Bronchial epithelial cell (primary cell): ENCODE data around the gene CLSTN2. TPM values are rescaled to one million over a fixed set of nuclear protein-coding genes. Genes with fewer than 3 reads are reported as not detected.

Experiments used
- DNase-seq: peaks from one replicate; pipeline ENCODE4 v3.0.0-alpha.2; 2010; ENCODE audit warnings: low read depth
- FAIRE-seq: peaks from 2 replicates; lab custom pipeline; 2011; peaks lifted over from hg19 to GRCh38; lab: Jason Lieb, UNC
- H3K27me3 ChIP-seq: 2 replicates; pipeline ENCODE4 v1.5.1; 2011; ENCODE audit warnings: low read length; ENCODE audit not compliant: control insufficient read depth, insufficient read depth
- H3K36me3 ChIP-seq: 2 replicates; pipeline ENCODE4 v1.5.1; 2011; ENCODE audit warnings: low read length; ENCODE audit not compliant: control insufficient read depth, insufficient read depth
- H3K4me3 ChIP-seq: 2 replicates; pipeline ENCODE4 v1.5.1; 2011; ENCODE audit warnings: mild to moderate bottlenecking, low read depth, low read length, control low read depth
- total RNA-seq: library from RNA; depleted of rRNA; stranded (reverse); fragments of >200 nt; gene quantifications from 2 replicates; pipeline ENCODE4 v1.2.1, GENCODE V29; 2014
- TF ChIP-seq, protein P1 (sequence below): IDR thresholded peaks from 2 replicates; pipeline ENCODE4 v1.5.1; 2011; ENCODE audit warnings: mild to moderate bottlenecking, moderate library complexity, low read length, control low read depth, inconsistent platforms; ENCODE audit not compliant: insufficient read depth, severe bottlenecking

CLSTN2 gene
- total RNA-seq, 1 donor from 2014 or later = 0.26 TPM

DNA sequence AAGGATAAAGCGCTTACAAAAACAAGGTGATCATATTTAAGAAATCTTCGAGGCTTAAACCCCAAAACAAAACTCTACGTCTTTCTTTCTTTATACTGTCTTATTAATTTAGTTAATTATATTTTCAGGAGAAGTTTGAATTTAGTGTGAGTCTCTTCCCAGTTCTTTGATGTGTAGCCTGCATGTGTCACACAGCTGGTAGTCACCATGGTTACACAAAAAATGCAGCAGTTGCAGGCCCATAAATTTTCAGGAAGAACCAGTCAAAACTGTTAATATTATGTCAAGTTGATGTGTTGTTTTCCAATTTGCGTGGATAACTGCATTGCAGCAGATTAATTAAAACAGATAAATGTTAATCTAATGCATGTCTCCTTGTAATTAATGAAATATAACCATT is 10.4 kb downstream of the CLSTN2 start:
- FAIRE-seq (no peak), DNase-seq (no peak)

DNA sequence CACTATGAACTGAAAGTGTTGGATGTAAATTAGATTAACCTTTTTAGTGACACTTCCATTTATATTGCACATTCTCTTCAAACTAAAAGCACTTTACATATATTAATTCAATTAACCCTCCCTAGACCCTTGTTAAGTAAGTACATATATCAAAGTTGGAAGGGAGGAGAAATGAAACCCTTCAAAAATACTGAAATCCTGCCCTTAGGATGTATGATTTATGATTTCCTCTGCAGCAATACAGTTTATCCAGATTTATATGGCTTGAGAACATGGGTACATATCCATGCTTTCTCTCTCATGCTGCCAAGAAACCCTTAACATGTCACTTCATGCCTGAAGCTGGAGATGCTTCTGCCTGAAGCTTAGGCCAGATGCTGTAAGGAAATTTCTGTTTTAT is 11.0 kb downstream of the CLSTN2 start:
- TF ChIP-seq, protein P1, sequence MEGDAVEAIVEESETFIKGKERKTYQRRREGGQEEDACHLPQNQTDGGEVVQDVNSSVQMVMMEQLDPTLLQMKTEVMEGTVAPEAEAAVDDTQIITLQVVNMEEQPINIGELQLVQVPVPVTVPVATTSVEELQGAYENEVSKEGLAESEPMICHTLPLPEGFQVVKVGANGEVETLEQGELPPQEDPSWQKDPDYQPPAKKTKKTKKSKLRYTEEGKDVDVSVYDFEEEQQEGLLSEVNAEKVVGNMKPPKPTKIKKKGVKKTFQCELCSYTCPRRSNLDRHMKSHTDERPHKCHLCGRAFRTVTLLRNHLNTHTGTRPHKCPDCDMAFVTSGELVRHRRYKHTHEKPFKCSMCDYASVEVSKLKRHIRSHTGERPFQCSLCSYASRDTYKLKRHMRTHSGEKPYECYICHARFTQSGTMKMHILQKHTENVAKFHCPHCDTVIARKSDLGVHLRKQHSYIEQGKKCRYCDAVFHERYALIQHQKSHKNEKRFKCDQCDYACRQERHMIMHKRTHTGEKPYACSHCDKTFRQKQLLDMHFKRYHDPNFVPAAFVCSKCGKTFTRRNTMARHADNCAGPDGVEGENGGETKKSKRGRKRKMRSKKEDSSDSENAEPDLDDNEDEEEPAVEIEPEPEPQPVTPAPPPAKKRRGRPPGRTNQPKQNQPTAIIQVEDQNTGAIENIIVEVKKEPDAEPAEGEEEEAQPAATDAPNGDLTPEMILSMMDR = no peak
- Histone ChIP-seq H3K36me3 (no peaks in the 10 kb centered on the region), H3K27me3 (peaks cover 2% of the 10 kb centered on the region), H3K4me3 (no peak overlapping the region)
- FAIRE-seq = no peak
- DNase-seq = no peak

More for the DNA sequence above, 10.4 kb downstream of the CLSTN2 start:
- Histone ChIP-seq H3K36me3 (no peaks in the 10 kb centered on the region), H3K4me3 (no peak overlapping the region), H3K27me3 (peaks cover 2% of the 10 kb centered on the region)
- TF ChIP-seq, protein P1 = no peak

DNA sequence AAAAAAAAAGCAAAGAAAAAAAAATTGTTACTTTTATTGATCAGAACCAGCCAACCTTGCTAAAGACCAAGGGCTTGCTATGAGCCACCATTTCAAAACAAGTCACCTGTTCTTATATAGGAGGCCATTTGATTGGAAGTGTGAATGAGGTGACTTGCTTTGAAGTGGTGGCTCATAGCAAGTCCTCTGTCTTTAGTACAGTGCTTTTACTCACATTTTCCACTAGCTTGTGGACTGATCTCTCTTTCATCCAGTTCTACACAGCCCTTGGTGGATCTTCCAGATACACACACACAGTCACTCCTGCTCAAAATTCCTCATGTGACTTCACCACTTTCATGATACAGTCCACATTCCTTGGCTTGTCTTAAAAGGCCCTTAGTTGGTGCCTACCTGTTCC is 13.5 kb downstream of the CLSTN2 start:
- TF ChIP-seq, protein P1 = no peak
- Histone ChIP-seq H3K4me3 (no peak overlapping the region), H3K36me3 (no peaks in the 10 kb centered on the region), H3K27me3 (peaks cover 2% of the 10 kb centered on the region)
- FAIRE-seq (no peak), DNase-seq (no peak)

DNA sequence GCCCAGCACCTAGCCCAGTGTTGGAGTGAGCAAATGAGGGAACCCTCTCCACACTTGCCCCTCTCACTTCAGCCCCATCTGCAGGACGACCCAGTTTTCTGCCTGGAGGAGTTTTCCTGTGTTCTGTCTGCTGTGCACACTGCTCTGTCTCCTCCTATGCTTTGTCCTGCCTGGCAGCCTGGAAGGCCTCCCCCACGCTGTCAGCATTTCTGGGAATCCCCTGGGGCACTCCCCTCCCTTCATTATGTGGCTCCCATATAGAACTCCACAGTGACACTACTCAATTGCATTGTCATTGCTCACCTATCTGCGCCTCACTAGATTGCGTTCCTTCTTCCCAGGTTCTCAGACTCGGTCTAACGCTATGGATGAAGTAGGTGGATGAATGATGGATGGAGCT is 13.9 kb downstream of the CLSTN2 start:
- Histone ChIP-seq H3K4me3 (no peak overlapping the region), H3K27me3 (peaks cover 2% of the 10 kb centered on the region), H3K36me3 (no peaks in the 10 kb centered on the region)
- TF ChIP-seq, protein P1 = no peak
- FAIRE-seq = no peak
- no peak for DNase-seq

DNA sequence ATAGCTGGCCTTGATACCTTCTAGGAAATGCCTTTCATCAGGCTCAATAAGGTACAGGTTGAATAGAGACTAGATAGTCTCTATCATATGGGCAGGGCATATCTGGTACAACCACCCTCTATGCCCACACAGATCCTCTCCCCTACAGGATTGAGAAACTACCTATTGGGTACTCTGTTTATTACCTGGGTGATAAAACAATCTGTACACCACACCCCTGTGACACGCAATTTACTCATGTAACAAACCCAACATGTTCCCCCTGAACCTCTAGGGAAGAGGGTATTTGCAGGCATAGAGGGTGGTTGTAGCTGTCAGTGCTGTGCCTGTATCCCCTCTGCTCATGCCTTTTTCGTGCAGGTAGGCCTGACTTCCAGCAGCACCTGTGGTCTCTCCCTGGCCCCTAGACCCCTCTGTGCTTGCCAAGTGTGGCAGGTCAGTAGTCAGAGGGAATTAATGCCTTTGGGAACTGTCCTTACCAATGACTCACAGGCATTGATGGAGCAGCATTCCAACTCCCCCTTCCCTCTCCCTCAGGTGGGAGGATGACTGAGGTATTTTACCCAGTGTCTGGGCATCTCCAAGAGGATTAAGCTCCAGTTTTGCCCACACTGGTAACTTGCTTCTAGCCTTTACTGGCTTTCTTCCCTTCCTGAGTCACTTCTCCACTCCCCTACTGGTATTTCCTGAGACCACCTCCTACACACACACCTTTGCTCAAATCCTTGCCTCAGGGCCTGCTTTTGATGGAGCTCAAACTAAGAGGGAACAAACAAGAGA is 18.3 kb downstream of the CLSTN2 start:
- DNase-seq (peak; percentile 91), FAIRE-seq (no peak)
- H3K27me3 ChIP-seq = no peaks in the 10 kb centered on the region
- TF ChIP-seq, protein P1 = no peak
- H3K36me3 ChIP-seq = no peaks in the 10 kb centered on the region
- no peak overlapping the region for H3K4me3 ChIP-seq
